Pulmonary artery endothelial cell (primary cell): ENCODE data around the gene ACTR5. TPM values are rescaled to one million over a fixed set of nuclear protein-coding genes. Genes with fewer than 3 reads are reported as not detected.

Experiments
- DNase-seq: peaks from one replicate; pipeline ENCODE4 v3.0.0-alpha.2; 2011; ENCODE audit warnings: low read depth, low spot score
- total RNA-seq: library from RNA; depleted of rRNA; stranded (reverse); fragments of >200 nt; gene quantifications from 2 replicates; pipeline ENCODE4 v1.2.3, GENCODE V29; 2014

Gene ACTR5
- total RNA-seq, 1 donor from 2014 or later, result 11.5 TPM

GRCh38 chr20:38728911-38729642 is 19.2 kb upstream of the ACTR5 start:
- no peak for DNase-seq

- no peak for DNase-seq
Observed at GRCh38 chr20:38729767-38730166, 18.5 kb upstream of the ACTR5 start.

- no peak for DNase-seq
Observed at GRCh38 chr20:38730167-38730988, 17.9 kb upstream of the ACTR5 start.

- no peak for DNase-seq
Observed at GRCh38 chr20:38730989-38731737, 17.1 kb upstream of the ACTR5 start.

- DNase-seq, result no peak
Observed at GRCh38 chr20:38731738-38732113, 16.5 kb upstream of the ACTR5 start.

GRCh38 chr20:38732981-38733380 is 15.3 kb upstream of the ACTR5 start:
- no peak for DNase-seq

GRCh38 chr20:38735172-38735571 is 13.1 kb upstream of the ACTR5 start:
- no peak for DNase-seq

GRCh38 chr20:38737887-38738286 is 10.4 kb upstream of the ACTR5 start:
- DNase-seq, result no peak

- no peak for DNase-seq
Observed at GRCh38 chr20:38745757-38746156, 2.5 kb upstream of the ACTR5 start.

- no peak for DNase-seq
Observed at GRCh38 chr20:38747495-38748096, 664 bp upstream of the ACTR5 start.

GRCh38 chr20:38748861-38749149 is 545 bp downstream of the ACTR5 start:
- no peak for DNase-seq

- DNase-seq, result no peak
Observed at GRCh38 chr20:38751360-38751976, 3.2 kb downstream of the ACTR5 start.

- DNase-seq, result no peak
Observed at GRCh38 chr20:38752029-38752428, 3.8 kb downstream of the ACTR5 start.

- DNase-seq, result no peak
Observed at GRCh38 chr20:38754924-38755323, 6.7 kb downstream of the ACTR5 start.

- DNase-seq, result no peak
Observed at GRCh38 chr20:38755324-38755910, 7.2 kb downstream of the ACTR5 start.

- DNase-seq, result peak; percentile 54
Observed at GRCh38 chr20:38757145-38757775, 9.0 kb downstream of the ACTR5 start.

- DNase-seq, result no peak
Observed at GRCh38 chr20:38759106-38759505, 10.8 kb downstream of the ACTR5 start.

- no peak for DNase-seq
Observed at GRCh38 chr20:38760978-38761377, 12.7 kb downstream of the ACTR5 start.

- DNase-seq, result no peak
Observed at GRCh38 chr20:38762174-38762573, 13.9 kb downstream of the ACTR5 start.

GRCh38 chr20:38763616-38764015 is 15.4 kb downstream of the ACTR5 start:
- no peak for DNase-seq
